Measurements from ENCODE around the gene SH3BP2. TPM values are rescaled to one million over a fixed set of nuclear protein-coding genes. Genes with fewer than 3 reads are reported as not detected.

Gene SH3BP2
- total and polyA plus RNA-seq, 10 of the 15 experiments (the other 5 are each of a cell fraction or from before 2014, with no cell fraction given): 1.1 to 61.8 (median 23.9) TPM

GRCh38 chr4:2788532-2789103 lies 4.3 kb upstream of the SH3BP2 start:
- intact Hi-C loops (cut with micrococcal nuclease; ENCODE audit: unreplicated experiment) (no loop called here), in situ Hi-C loops (cut with MboI) (no loop called here)
- SMC1A ChIA-PET (ENCODE audit: uncharacterized antibody, unreplicated experiment): interaction anchor here (1.0 to 4.3 kb wide), 2 partner anchors 11 to 93 kb away, joined by 5 to 49 read pairs; no protein-coding TSS in a partner anchor
- RAD21 ChIA-PET (ENCODE audit: unreplicated experiment): interaction anchor here (3.2 to 3.4 kb wide), 2 partner anchors 17 to 42 kb away, joined by 16 to 29 read pairs; no protein-coding TSS in a partner anchor
- Histone ChIP-seq H4K20me1 (ENCODE audit: control insufficient read depth, insufficient read depth) (no peaks in the 10 kb centered on the region), H3K9me3 (replicated peaks; ENCODE audit: control insufficient read depth, insufficient read depth, low read length) (peaks cover 4% of the 10 kb centered on the region; the same call in 1 of the 3 replicates), H3K4me3 (no peak overlapping the region), H3K27me3 (replicated peaks in 1 of 2; ENCODE audit: control insufficient read depth in 2 of 2, insufficient read depth in 2 of 2, low read length in 1 of 2) (no peaks in the 10 kb centered on the region), H3K27ac (ENCODE audit: control insufficient read depth, insufficient read depth) (peak overlapping the region; percentile 79), H3K36me3 (ENCODE audit: control insufficient read depth in 2 of 2, insufficient read depth in 2 of 2, low read length in 1 of 2) (no peaks in the 10 kb centered on the region), H2AFZ (ENCODE audit: control insufficient read depth, low read depth, low read length) (no peak overlapping the region), H3K4me2 (ENCODE audit: control insufficient read depth, insufficient read depth) (peak overlapping the region; percentile 88; the same call in 1 of the 2 replicates), H3K9ac (ENCODE audit: control insufficient read depth, insufficient read depth, low read length) (peak overlapping the region; percentile 51; the same call in 1 of the 2 replicates), H3K4me1 (ENCODE audit: control insufficient read depth, insufficient read depth, low read length) (peaks cover 44% of the 10 kb centered on the region), H3K79me2 (ENCODE audit: control insufficient read depth, insufficient read depth, low read length) (no peaks in the 10 kb centered on the region)
- FAIRE-seq: no peak
- BruUV-seq (replicated peaks): no TSS peak
- POLR2A ChIA-PET: interaction anchor here (1.4 to 4.4 kb wide), 2 partner anchors 11 to 60 kb away, joined by 8 to 57 read pairs; no protein-coding TSS in a partner anchor
- CTCF ChIA-PET: no interaction called here
- no peak for ATAC-seq
- TF ChIP-seq ESRRA (IDR thresholded peaks at IDR 0.05; ENCODE audit: low read length) (no peak), IKZF1 (conservative IDR thresholded peaks at IDR 0.05) (no peak), BMI1 (IDR thresholded peaks at IDR 0.05; ENCODE audit: borderline replicate concordance) (no peak), CREM (IDR thresholded peaks at IDR 0.05; ENCODE audit: low read depth) (no peak), CHD4 (IDR thresholded peaks at IDR 0.05) (no peak), TCF3 (IDR thresholded peaks at IDR 0.05; ENCODE audit: borderline replicate concordance, insufficient read depth, low read depth, low read length) (no peak), IRF3 (IDR thresholded peaks at IDR 0.05) (no peak), NBN (IDR thresholded peaks at IDR 0.05) (no peak), JUNB (IDR thresholded peaks at IDR 0.05) (no peak), KAT2A (conservative IDR thresholded peaks at IDR 0.05; ENCODE audit: control insufficient read depth, low read depth, low read length) (no peak), PML (IDR thresholded peaks at IDR 0.05; ENCODE audit: low read length) (no peak), CBX3 (IDR thresholded peaks at IDR 0.05; ENCODE audit: borderline replicate concordance, low read depth) (no peak), SMC3 (IDR thresholded peaks at IDR 0.05; ENCODE audit: borderline replicate concordance, low read length) (no peak), CEBPB (IDR thresholded peaks at IDR 0.05; ENCODE audit: borderline replicate concordance in 1 of 2, low read depth in 2 of 2, low read length in 2 of 2) (no peak), ZBTB33 (IDR thresholded peaks at IDR 0.05) (no peak), SMAD1 (IDR thresholded peaks at IDR 0.05; ENCODE audit: low read depth, partially characterized antibody) (no peak), NR2F1 (conservative IDR thresholded peaks at IDR 0.05) (no peak), CBX5 (IDR thresholded peaks at IDR 0.05; ENCODE audit: low read depth) (no peak), REST (IDR thresholded peaks at IDR 0.05; ENCODE audit: low read depth, low read length) (no peak), RAD21 (IDR thresholded peaks at IDR 0.05; ENCODE audit: insufficient read depth, low read depth, low read length) (no peak)
- WGBS (ENCODE audit: insufficient coverage, insufficient replicate concordance, low lambda C conversion rate, missing lambda C conversion rate): 80% methylated on average over 4 of the region's 4 CpGs
- DNase-seq (ENCODE audit: low read depth, low spot score): no peak
